ENCODE results near the gene SUGP1. TPM values are rescaled to one million over a fixed set of nuclear protein-coding genes. Genes with fewer than 3 reads are reported as not detected.

The SUGP1 gene
- total RNA-seq, 4 donors from 2014 or later: 31.1 to 118 (median 66.5) TPM

GRCh38 chr19:19335408-19336158 lies 15.3 kb upstream of the SUGP1 start:
- in situ Hi-C loops (cut with MboI; ENCODE audit: low pct_ligation_motif_present in 1 of 4, low pct_unique_long_range_greater_than_20kb in 1 of 4, low sequenced_read_pairs in 3 of 4): no loop called here

GRCh38 chr19:19334989-19335344 lies 14.7 kb upstream of the SUGP1 start:
- peaks cover 0 to 61% (median 19%) of the 10 kb centered on the region in 4 donors for H3K36me3 ChIP-seq
- TF ChIP-seq POLR2AphosphoS5 (IDR thresholded peaks at IDR 0.05): no peak
- TF ChIP-seq EP300 (IDR thresholded peaks at IDR 0.05; ENCODE audit: low read depth): no peak
- TF ChIP-seq CTCF (IDR thresholded peaks at IDR 0.05): no peak
- no peak for TF ChIP-seq POLR2A (IDR thresholded peaks at IDR 0.05)
- in situ Hi-C loops (cut with MboI; ENCODE audit: low pct_ligation_motif_present in 1 of 4, low pct_unique_long_range_greater_than_20kb in 1 of 4, low sequenced_read_pairs in 3 of 4): no loop called here

More at GRCh38 chr19:19335408-19336158, 15.3 kb upstream of the SUGP1 start:
- TF ChIP-seq POLR2AphosphoS5 (IDR thresholded peaks at IDR 0.05) (no peak), EP300 (IDR thresholded peaks at IDR 0.05; ENCODE audit: low read depth) (no peak), POLR2A (IDR thresholded peaks at IDR 0.05) (no peak), CTCF (IDR thresholded peaks at IDR 0.05) (no peak)
- no peaks in the 10 kb centered on the region for H3K9me3 ChIP-seq
- H3K4me3 ChIP-seq: no peak overlapping the region
- H3K4me1 ChIP-seq: no peaks in the 10 kb centered on the region
- H3K36me3 ChIP-seq: peaks cover 0 to 57% (median 16%) of the 10 kb centered on the region in 4 donors
- H3K27ac ChIP-seq: no peak overlapping the region
- WGBS, 2 donors (ENCODE audit: low coverage in 1 of 2): 83 to 93% methylated on average over 7 to 16 of the region's 16 CpGs
- intact Hi-C loops (cut with DNase I; ENCODE audit: low total_unique reads): no loop called here
- DNase-seq: no peak
- H3K27me3 ChIP-seq: no peaks in the 10 kb centered on the region

GRCh38 chr19:19334063-19334988 lies 14.0 kb upstream of the SUGP1 start:
- intact Hi-C loops (cut with DNase I; ENCODE audit: low total_unique reads) (no loop called here), in situ Hi-C loops (cut with MboI; ENCODE audit: low pct_ligation_motif_present in 1 of 4, low pct_unique_long_range_greater_than_20kb in 1 of 4, low sequenced_read_pairs in 3 of 4) (no loop called here)
- H3K9me3 ChIP-seq: no peaks in the 10 kb centered on the region
- TF ChIP-seq EP300 (IDR thresholded peaks at IDR 0.05; ENCODE audit: low read depth) (no peak), POLR2AphosphoS5 (IDR thresholded peaks at IDR 0.05) (no peak), CTCF (IDR thresholded peaks at IDR 0.05) (no peak), POLR2A (IDR thresholded peaks at IDR 0.05) (no peak)
- no peaks in the 10 kb centered on the region for H3K27me3 ChIP-seq
- no peak overlapping the region for H3K4me3 ChIP-seq
- no peak for DNase-seq
- peaks cover 0 to under 1% (median 0%) of the 10 kb centered on the region in 4 donors for H3K4me1 ChIP-seq
- H3K36me3 ChIP-seq: peaks cover 0 to 58% (median 20%) of the 10 kb centered on the region in 4 donors
- no peak overlapping the region for H3K27ac ChIP-seq
- WGBS, 2 donors (ENCODE audit: low coverage in 1 of 2): 89% methylated on average over 22 of the region's 22 CpGs; no CpG with 5 or more reads in 1 of the 2 donors

More at GRCh38 chr19:19334989-19335344, 14.7 kb upstream of the SUGP1 start:
- Histone ChIP-seq H3K4me3 (no peak overlapping the region), H3K4me1 (no peaks in the 10 kb centered on the region), H3K9me3 (no peaks in the 10 kb centered on the region), H3K27ac (no peak overlapping the region), H3K27me3 (no peaks in the 10 kb centered on the region)
- intact Hi-C loops (cut with DNase I; ENCODE audit: low total_unique reads): no loop called here
- WGBS, 2 donors (ENCODE audit: low coverage in 1 of 2): 86 to 100% methylated on average over 2 to 3 of the region's 3 CpGs
- no peak for DNase-seq

GRCh38 chr19:19329126-19329525 lies 8.8 kb upstream of the SUGP1 start:
- Histone ChIP-seq H3K27ac (no peak overlapping the region), H3K27me3 (no peaks in the 10 kb centered on the region), H3K9me3 (no peaks in the 10 kb centered on the region), H3K36me3 (peaks cover 0 to 38% (median 14%) of the 10 kb centered on the region in 4 donors), H3K4me1 (peaks cover 0 to 9% (median 0%) of the 10 kb centered on the region in 4 donors), H3K4me3 (no peak overlapping the region)
- 38 to 80% methylated on average over 3 to 6 of the region's 6 CpGs for WGBS, 2 donors (ENCODE audit: low coverage in 1 of 2)
- no peak for TF ChIP-seq CTCF (IDR thresholded peaks at IDR 0.05)
- TF ChIP-seq POLR2A (IDR thresholded peaks at IDR 0.05): no peak
- TF ChIP-seq EP300 (IDR thresholded peaks at IDR 0.05; ENCODE audit: low read depth): no peak
- TF ChIP-seq POLR2AphosphoS5 (IDR thresholded peaks at IDR 0.05): no peak
- in situ Hi-C loops (cut with MboI; ENCODE audit: low pct_ligation_motif_present in 1 of 4, low pct_unique_long_range_greater_than_20kb in 1 of 4, low sequenced_read_pairs in 3 of 4): no loop called here
- intact Hi-C loops (cut with DNase I; ENCODE audit: low total_unique reads): no loop called here
- DNase-seq: no peak

All from transverse colon (tissue), 4 donors.